Measurements from ENCODE around the gene EGFR. TPM values are rescaled to one million over a fixed set of nuclear protein-coding genes. Genes with fewer than 3 reads are reported as not detected.

EGFR gene
- polyA plus RNA-seq, 1 of the 3 experiments (the other 2 are of a cell fraction): 37.6 TPM

DNA sequence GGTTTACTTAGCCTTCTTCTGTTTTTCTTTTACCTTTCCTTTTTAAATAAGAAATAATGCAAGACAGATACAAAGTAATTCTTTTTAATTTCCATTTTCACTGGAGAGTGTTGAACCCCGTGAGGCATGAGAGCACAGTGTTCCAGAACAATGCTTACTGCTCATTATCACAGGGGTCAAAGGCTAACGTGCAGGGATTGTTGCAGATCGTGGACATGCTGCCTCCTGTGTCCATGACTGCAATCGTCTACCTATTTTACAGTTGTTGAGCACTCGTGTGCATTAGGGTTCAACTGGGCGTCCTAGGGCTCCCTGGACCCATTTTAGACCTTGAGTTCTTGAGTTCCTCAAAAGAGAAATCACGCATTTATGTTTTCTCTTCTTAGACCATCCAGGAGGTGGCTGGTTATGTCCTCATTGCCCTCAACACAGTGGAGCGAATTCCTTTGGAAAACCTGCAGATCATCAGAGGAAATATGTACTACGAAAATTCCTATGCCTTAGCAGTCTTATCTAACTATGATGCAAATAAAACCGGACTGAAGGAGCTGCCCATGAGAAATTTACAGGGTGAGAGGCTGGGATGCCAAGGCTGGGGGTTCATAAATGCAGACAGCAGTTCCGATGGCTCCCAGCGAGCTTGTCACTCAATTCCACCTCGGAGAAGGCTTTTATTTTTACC is 124.2 kb downstream of the EGFR start:
- Histone ChIP-seq H3K4me2 (no peak overlapping the region), H3K4me3 (ENCODE audit: low read depth in 2 of 2, low read length in 1 of 2) (no peak overlapping the region), H3K9me3 (no peaks in the 10 kb centered on the region), H4K20me1 (ENCODE audit: insufficient read depth) (no peaks in the 10 kb centered on the region), H2AFZ (ENCODE audit: low read depth) (no peak overlapping the region), H3K4me1 (ENCODE audit: control insufficient read depth in 1 of 2, insufficient read depth in 2 of 2, low read depth in 1 of 2, low read length in 1 of 2) (peaks cover 0 to 12% of the 10 kb centered on the region in 2 experiments; a peak in 1 of 4 replicates), H3K9me2 (no peaks in the 10 kb centered on the region), H3K36me3 (replicated peaks in 1 of 2; ENCODE audit: control insufficient read depth in 1 of 2, insufficient read depth in 2 of 2, low read length in 1 of 2) (peaks cover 48 to 73% of the 10 kb centered on the region in 2 experiments), H3K9ac (no peak overlapping the region), H3K27me3 (ENCODE audit: insufficient read depth) (no peaks in the 10 kb centered on the region), H3F3A (replicated peaks; ENCODE audit: insufficient read depth) (peaks cover 12% of the 10 kb centered on the region), H3K27ac (ENCODE audit: low read depth in 2 of 2, low read length in 1 of 2) (no peak overlapping the region), H3K79me2 (ENCODE audit: insufficient read depth) (peaks cover 45% of the 10 kb centered on the region)
- no peak for DNase-seq
- WGBS (ENCODE audit: low lambda C conversion rate): 93% methylated on average over 13 of the region's 13 CpGs
- ChIA-PET POLR2A (no interaction called here), CTCF (interaction anchor here (0.7 to 17.9 kb wide), 8 partner anchors 12 to 355 kb away, joined by 3 to 211 read pairs (median 4); no protein-coding TSS in a partner anchor)
- TF ChIP-seq GABPA (IDR thresholded peaks at IDR 0.05; ENCODE audit: low read depth): no peak
- no peak for TF ChIP-seq SMC3 (IDR thresholded peaks at IDR 0.05; ENCODE audit: low read depth, low read length)
- TF ChIP-seq POLR2AphosphoS5 (IDR thresholded peaks at IDR 0.05; ENCODE audit: low read depth, low read length): no peak
- no peak for TF ChIP-seq EZH2phosphoT487 (IDR thresholded peaks at IDR 0.05; ENCODE audit: borderline replicate concordance, low read depth)
- TF ChIP-seq, protein P1, sequence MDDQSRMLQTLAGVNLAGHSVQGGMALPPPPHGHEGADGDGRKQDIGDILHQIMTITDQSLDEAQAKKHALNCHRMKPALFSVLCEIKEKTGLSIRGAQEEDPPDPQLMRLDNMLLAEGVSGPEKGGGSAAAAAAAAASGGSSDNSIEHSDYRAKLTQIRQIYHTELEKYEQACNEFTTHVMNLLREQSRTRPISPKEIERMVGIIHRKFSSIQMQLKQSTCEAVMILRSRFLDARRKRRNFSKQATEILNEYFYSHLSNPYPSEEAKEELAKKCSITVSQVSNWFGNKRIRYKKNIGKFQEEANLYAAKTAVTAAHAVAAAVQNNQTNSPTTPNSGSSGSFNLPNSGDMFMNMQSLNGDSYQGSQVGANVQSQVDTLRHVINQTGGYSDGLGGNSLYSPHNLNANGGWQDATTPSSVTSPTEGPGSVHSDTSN (IDR thresholded peaks at IDR 0.05): no peak
- no peak for TF ChIP-seq MXI1 (IDR thresholded peaks at IDR 0.05; ENCODE audit: low read depth, low read length)
- no peak for TF ChIP-seq RAD21 (IDR thresholded peaks at IDR 0.05; ENCODE audit: low read length)
- TF ChIP-seq GATA2 (CRISPR knock-in tag; IDR thresholded peaks at IDR 0.05): no peak
- TF ChIP-seq, protein P2, sequence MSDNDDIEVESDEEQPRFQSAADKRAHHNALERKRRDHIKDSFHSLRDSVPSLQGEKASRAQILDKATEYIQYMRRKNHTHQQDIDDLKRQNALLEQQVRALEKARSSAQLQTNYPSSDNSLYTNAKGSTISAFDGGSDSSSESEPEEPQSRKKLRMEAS (IDR thresholded peaks at IDR 0.05; ENCODE audit: low read depth): no peak
- TF ChIP-seq RCOR1 (IDR thresholded peaks at IDR 0.05; ENCODE audit: low read length): no peak
- no peak for TF ChIP-seq TAF1 (IDR thresholded peaks at IDR 0.05; ENCODE audit: borderline replicate concordance, low read depth, low read length)
- no peak for TF ChIP-seq SIN3A (IDR thresholded peaks at IDR 0.05; ENCODE audit: borderline replicate concordance, low read depth, low read length)
- no peak for TF ChIP-seq FOXJ3 (CRISPR knock-in tag; IDR thresholded peaks at IDR 0.05)
- TF ChIP-seq, protein P3, sequence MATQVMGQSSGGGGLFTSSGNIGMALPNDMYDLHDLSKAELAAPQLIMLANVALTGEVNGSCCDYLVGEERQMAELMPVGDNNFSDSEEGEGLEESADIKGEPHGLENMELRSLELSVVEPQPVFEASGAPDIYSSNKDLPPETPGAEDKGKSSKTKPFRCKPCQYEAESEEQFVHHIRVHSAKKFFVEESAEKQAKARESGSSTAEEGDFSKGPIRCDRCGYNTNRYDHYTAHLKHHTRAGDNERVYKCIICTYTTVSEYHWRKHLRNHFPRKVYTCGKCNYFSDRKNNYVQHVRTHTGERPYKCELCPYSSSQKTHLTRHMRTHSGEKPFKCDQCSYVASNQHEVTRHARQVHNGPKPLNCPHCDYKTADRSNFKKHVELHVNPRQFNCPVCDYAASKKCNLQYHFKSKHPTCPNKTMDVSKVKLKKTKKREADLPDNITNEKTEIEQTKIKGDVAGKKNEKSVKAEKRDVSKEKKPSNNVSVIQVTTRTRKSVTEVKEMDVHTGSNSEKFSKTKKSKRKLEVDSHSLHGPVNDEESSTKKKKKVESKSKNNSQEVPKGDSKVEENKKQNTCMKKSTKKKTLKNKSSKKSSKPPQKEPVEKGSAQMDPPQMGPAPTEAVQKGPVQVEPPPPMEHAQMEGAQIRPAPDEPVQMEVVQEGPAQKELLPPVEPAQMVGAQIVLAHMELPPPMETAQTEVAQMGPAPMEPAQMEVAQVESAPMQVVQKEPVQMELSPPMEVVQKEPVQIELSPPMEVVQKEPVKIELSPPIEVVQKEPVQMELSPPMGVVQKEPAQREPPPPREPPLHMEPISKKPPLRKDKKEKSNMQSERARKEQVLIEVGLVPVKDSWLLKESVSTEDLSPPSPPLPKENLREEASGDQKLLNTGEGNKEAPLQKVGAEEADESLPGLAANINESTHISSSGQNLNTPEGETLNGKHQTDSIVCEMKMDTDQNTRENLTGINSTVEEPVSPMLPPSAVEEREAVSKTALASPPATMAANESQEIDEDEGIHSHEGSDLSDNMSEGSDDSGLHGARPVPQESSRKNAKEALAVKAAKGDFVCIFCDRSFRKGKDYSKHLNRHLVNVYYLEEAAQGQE (IDR thresholded peaks at IDR 0.05; ENCODE audit: low read depth, low read length): no peak
- no peak for TF ChIP-seq FOSL2 (IDR thresholded peaks at IDR 0.05; ENCODE audit: borderline replicate concordance, low read depth)
- TF ChIP-seq, protein P4, sequence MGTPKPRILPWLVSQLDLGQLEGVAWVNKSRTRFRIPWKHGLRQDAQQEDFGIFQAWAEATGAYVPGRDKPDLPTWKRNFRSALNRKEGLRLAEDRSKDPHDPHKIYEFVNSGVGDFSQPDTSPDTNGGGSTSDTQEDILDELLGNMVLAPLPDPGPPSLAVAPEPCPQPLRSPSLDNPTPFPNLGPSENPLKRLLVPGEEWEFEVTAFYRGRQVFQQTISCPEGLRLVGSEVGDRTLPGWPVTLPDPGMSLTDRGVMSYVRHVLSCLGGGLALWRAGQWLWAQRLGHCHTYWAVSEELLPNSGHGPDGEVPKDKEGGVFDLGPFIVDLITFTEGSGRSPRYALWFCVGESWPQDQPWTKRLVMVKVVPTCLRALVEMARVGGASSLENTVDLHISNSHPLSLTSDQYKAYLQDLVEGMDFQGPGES (IDR thresholded peaks at IDR 0.05; ENCODE audit: low read depth, low read length): no peak

Measured in SK-N-SH (cell line).